ENCODE data around the gene ZSCAN10. TPM values are rescaled to one million over a fixed set of nuclear protein-coding genes. Genes with fewer than 3 reads are reported as not detected.
"Not testable (repeated sequence)": the region's sequence is repeated elsewhere in the genome, so short reads cannot be mapped to it uniquely, and the experiment has no call there.

The ZSCAN10 gene
- total RNA-seq, 2 experiments from 2014 or later, result 0.26 TPM; not detected in 1

- Mint-ChIP-seq H3K4me3 (no peak overlapping the region), H3K27ac (no peak overlapping the region), H3K9me3 (no peaks in the 10 kb centered on the region), H3K27me3 (ENCODE audit: low read depth) (no peaks in the 10 kb centered on the region), H3K36me3 (ENCODE audit: low read depth) (no peaks in the 10 kb centered on the region), H3K4me1 (ENCODE audit: low read depth) (peaks cover 25% of the 10 kb centered on the region)
- CTCF ChIA-PET, result interaction anchor here (0.6 to 3.2 kb wide), 4 partner anchors 17 to 42 kb away, joined by 3 to 10 read pairs (median 4); no protein-coding TSS in a partner anchor
- intact Hi-C loops (cut with micrococcal nuclease), result no loop called here
- DNase-seq, result no peak
Observed at GRCh38 chr16:3086596-3087242, 12.4 kb downstream of the ZSCAN10 start.

GRCh38 chr16:3085868-3086595 is 13.1 kb downstream of the ZSCAN10 start:
- Mint-ChIP-seq H3K4me1 (ENCODE audit: low read depth) (peaks cover 24% of the 10 kb centered on the region), H3K36me3 (ENCODE audit: low read depth) (no peaks in the 10 kb centered on the region), H3K4me3 (no peak overlapping the region), H3K27ac (no peak overlapping the region), H3K9me3 (no peaks in the 10 kb centered on the region), H3K27me3 (ENCODE audit: low read depth) (no peaks in the 10 kb centered on the region)
- CTCF ChIA-PET, result no interaction called here
- intact Hi-C loops (cut with micrococcal nuclease), result no loop called here
- no peak for DNase-seq

- CTCF ChIA-PET, result no interaction called here
- intact Hi-C loops (cut with micrococcal nuclease), result no loop called here
- H3K4me1 Mint-ChIP-seq (ENCODE audit: low read depth), result peaks cover 26% of the 10 kb centered on the region
- DNase-seq, result no peak
- H3K4me3 Mint-ChIP-seq, result no peak overlapping the region
- H3K27me3 Mint-ChIP-seq (ENCODE audit: low read depth), result no peaks in the 10 kb centered on the region
- no peaks in the 10 kb centered on the region for H3K36me3 Mint-ChIP-seq (ENCODE audit: low read depth)
- peaks cover 3% of the 10 kb centered on the region for H3K9me3 Mint-ChIP-seq
- H3K27ac Mint-ChIP-seq, result no peak overlapping the region
Observed at GRCh38 chr16:3084969-3085670, 14.0 kb downstream of the ZSCAN10 start.

GRCh38 chr16:3084491-3084890 is 14.6 kb downstream of the ZSCAN10 start:
- no peaks in the 10 kb centered on the region for H3K36me3 Mint-ChIP-seq (ENCODE audit: low read depth)
- no peaks in the 10 kb centered on the region for H3K27me3 Mint-ChIP-seq (ENCODE audit: low read depth)
- no peak overlapping the region for H3K4me3 Mint-ChIP-seq
- H3K27ac Mint-ChIP-seq, result no peak overlapping the region
- no peak for DNase-seq
- intact Hi-C loops (cut with micrococcal nuclease), result no loop called here
- CTCF ChIA-PET, result interaction anchor here (0.8 kb wide), 1 partner anchor 83 kb away, joined by 3 read pairs; no protein-coding TSS in a partner anchor
- peaks cover 3% of the 10 kb centered on the region for H3K9me3 Mint-ChIP-seq
- peaks cover 26% of the 10 kb centered on the region for H3K4me1 Mint-ChIP-seq (ENCODE audit: low read depth)

- H3K27me3 Mint-ChIP-seq (ENCODE audit: low read depth); H3K4me3 Mint-ChIP-seq; H3K27ac Mint-ChIP-seq; DNase-seq; H3K9me3 Mint-ChIP-seq; H3K36me3 Mint-ChIP-seq (ENCODE audit: low read depth); intact Hi-C loops (cut with micrococcal nuclease): not testable (repeated sequence)
- H3K4me1 Mint-ChIP-seq (ENCODE audit: low read depth), result peaks cover 28% of the 10 kb centered on the region
- CTCF ChIA-PET, result interaction anchor here (0.8 to 1.0 kb wide), 2 partner anchors 10 to 84 kb away, joined by 3 to 5 read pairs; no protein-coding TSS in a partner anchor
Observed at GRCh38 chr16:3083408-3083807, 15.7 kb downstream of the ZSCAN10 start.

- H3K27me3 Mint-ChIP-seq (ENCODE audit: low read depth); intact Hi-C loops (cut with micrococcal nuclease); H3K36me3 Mint-ChIP-seq (ENCODE audit: low read depth); DNase-seq; H3K27ac Mint-ChIP-seq; H3K4me3 Mint-ChIP-seq; CTCF ChIA-PET; H3K9me3 Mint-ChIP-seq: not testable (repeated sequence)
- peaks cover 31% of the 10 kb centered on the region for H3K4me1 Mint-ChIP-seq (ENCODE audit: low read depth)
Observed at GRCh38 chr16:3081957-3082356, 17.1 kb downstream of the ZSCAN10 start.

GRCh38 chr16:3080024-3080423 is 19.1 kb downstream of the ZSCAN10 start:
- Mint-ChIP-seq H3K4me3 (no peak overlapping the region), H3K4me1 (ENCODE audit: low read depth) (peaks cover 47% of the 10 kb centered on the region), H3K27ac (no peak overlapping the region), H3K9me3 (peaks cover 3% of the 10 kb centered on the region), H3K36me3 (ENCODE audit: low read depth) (no peaks in the 10 kb centered on the region), H3K27me3 (ENCODE audit: low read depth) (no peaks in the 10 kb centered on the region)
- intact Hi-C loops (cut with micrococcal nuclease), result no loop called here
- CTCF ChIA-PET, result interaction anchor here (0.9 to 1.9 kb wide), 3 partner anchors 16 to 90 kb away, joined by 3 to 10 read pairs (median 3); no protein-coding TSS in a partner anchor
- no peak for DNase-seq

GRCh38 chr16:3076577-3076976 is 22.5 kb downstream of the ZSCAN10 start:
- Mint-ChIP-seq H3K36me3 (ENCODE audit: low read depth) (no peaks in the 10 kb centered on the region), H3K27ac (peak overlapping the region; percentile 98), H3K4me3 (peak overlapping the region; percentile 7), H3K9me3 (peaks cover 3% of the 10 kb centered on the region), H3K27me3 (ENCODE audit: low read depth) (no peaks in the 10 kb centered on the region), H3K4me1 (ENCODE audit: low read depth) (peaks cover 74% of the 10 kb centered on the region)
- CTCF ChIA-PET, result interaction anchor here (0.6 to 5.2 kb wide), 8 partner anchors 12 to 74 kb away, joined by 3 to 38 read pairs (median 6); partner anchors contain the start of gene IL32
- DNase-seq, result no peak
- intact Hi-C loops (cut with micrococcal nuclease), result no loop called here

GRCh38 chr16:3075946-3076345 is 23.1 kb downstream of the ZSCAN10 start:
- not testable (repeated sequence) for H3K27me3 Mint-ChIP-seq (ENCODE audit: low read depth); H3K9me3 Mint-ChIP-seq; H3K36me3 Mint-ChIP-seq (ENCODE audit: low read depth); DNase-seq
- intact Hi-C loops (cut with micrococcal nuclease), result loop anchor here (1.0 to 2.0 kb wide), 4 partner anchors 11 to 52 kb away; partner anchors contain the start of genes IL32 and THOC6
- H3K27ac Mint-ChIP-seq, result peak overlapping the region; percentile 98
- CTCF ChIA-PET, result interaction anchor here (0.6 to 5.2 kb wide), 10 partner anchors 12 to 75 kb away, joined by 3 to 38 read pairs (median 4); partner anchors contain the start of gene IL32
- H3K4me1 Mint-ChIP-seq (ENCODE audit: low read depth), result peaks cover 75% of the 10 kb centered on the region
- peak overlapping the region; percentile 71 for H3K4me3 Mint-ChIP-seq

- Mint-ChIP-seq H3K36me3 (ENCODE audit: low read depth) (no peaks in the 10 kb centered on the region), H3K4me1 (ENCODE audit: low read depth) (peaks cover 73% of the 10 kb centered on the region), H3K27me3 (ENCODE audit: low read depth) (no peaks in the 10 kb centered on the region), H3K27ac (peak overlapping the region; percentile 98), H3K9me3 (no peaks in the 10 kb centered on the region), H3K4me3 (peak overlapping the region; percentile 71)
- intact Hi-C loops (cut with micrococcal nuclease), result loop anchor here (1.0 to 2.0 kb wide), 4 partner anchors 10 to 51 kb away; partner anchors contain the start of genes IL32 and THOC6
- DNase-seq, result no peak
- CTCF ChIA-PET, result interaction anchor here (0.6 to 5.2 kb wide), 8 partner anchors 11 to 61 kb away, joined by 3 to 38 read pairs (median 6); partner anchors contain the start of gene IL32
Observed at GRCh38 chr16:3075523-3075915, 23.6 kb downstream of the ZSCAN10 start.

GRCh38 chr16:3074860-3075522 is 24.1 kb downstream of the ZSCAN10 start:
- intact Hi-C loops (cut with micrococcal nuclease), result loop anchor here (1.0 to 2.0 kb wide), 4 partner anchors 10 to 51 kb away; partner anchors contain the start of genes IL32 and THOC6
- Mint-ChIP-seq H3K27ac (peak overlapping the region; percentile 98), H3K4me1 (ENCODE audit: low read depth) (peaks cover 77% of the 10 kb centered on the region), H3K27me3 (ENCODE audit: low read depth) (no peaks in the 10 kb centered on the region), H3K36me3 (ENCODE audit: low read depth) (peaks cover 3% of the 10 kb centered on the region), H3K4me3 (peak overlapping the region; percentile 71), H3K9me3 (no peaks in the 10 kb centered on the region)
- CTCF ChIA-PET, result interaction anchor here (0.7 to 5.2 kb wide), 8 partner anchors 11 to 1104 kb away, joined by 3 to 38 read pairs (median 6); partner anchors contain the start of gene IL32
- DNase-seq, result peak; percentile 94
